K562 (cell line): Measurements from ENCODE around the gene PPP1R12B. TPM values are rescaled to one million over a fixed set of nuclear protein-coding genes. Genes with fewer than 3 reads are reported as not detected.
A peak's percentile ranks its signal among the peaks of the same experiment; 100 is the strongest.

Experiments
- ARHGAP35 ChIP-seq: fragments of 450-650 bp; IDR thresholded peaks from 2 replicates; pipeline ENCODE4 v1.6.1; 2018; ENCODE audit not compliant: partially characterized antibody
- CBFA2T3 ChIP-seq: fragments of 450-650 bp; IDR thresholded peaks from 2 replicates; pipeline ENCODE4 v1.6.1; 2017
- CHCHD3 ChIP-seq: fragments of 250-450 bp; sonication (Bioruptor Pico); IDR thresholded peaks from 2 replicates; pipeline ENCODE4 v2.1.2; 2022; ENCODE audit warnings: mild to moderate bottlenecking
- CTBP1 ChIP-seq: fragments of 450-650 bp; IDR thresholded peaks from 2 replicates; pipeline ENCODE4 v1.6.1; 2016; ENCODE audit warnings: borderline replicate concordance
- DDX20 ChIP-seq: fragments of 450-650 bp; IDR thresholded peaks from 2 replicates; pipeline ENCODE4 v1.6.1; 2016; ENCODE audit warnings: missing genetic modification characterization, low read depth, mild to moderate bottlenecking, missing compliant biosample characterization, moderate library complexity
- DNMT1 ChIP-seq: fragments of 450-650 bp; IDR thresholded peaks from 2 replicates; pipeline ENCODE4 v1.6.1; 2016; ENCODE audit warnings: antibody characterized with exemption, mild to moderate bottlenecking
- FOXP1 ChIP-seq: sonication (generic); formaldehyde crosslinking; IDR thresholded peaks from 2 replicates; pipeline ENCODE4 v1.8.0; 2022; ENCODE audit warnings: mild to moderate bottlenecking, missing genetic modification reagents
- GABPB1 ChIP-seq: sonication (generic); formaldehyde crosslinking; IDR thresholded peaks from 2 replicates; pipeline ENCODE4 v1.8.0; 2022; ENCODE audit warnings: mild to moderate bottlenecking, missing genetic modification reagents
- HNRNPLL ChIP-seq: fragments of 200-400 bp; formaldehyde crosslinking; IDR thresholded peaks from 2 replicates; pipeline ENCODE4 v1.6.1; 2017; ENCODE audit warnings: low read length, low read depth, mild to moderate bottlenecking; ENCODE audit not compliant: poor library complexity, severe bottlenecking
- HSF4 ChIP-seq: fragments of 250-450 bp; sonication (Bioruptor Pico); IDR thresholded peaks from 2 replicates; pipeline ENCODE4 v2.1.2; 2022; ENCODE audit warnings: mild to moderate bottlenecking, moderate library complexity, borderline replicate concordance
- NCOA2 ChIP-seq, 2 experiments: fragments of 450-650 bp; IDR thresholded peaks; 2 replicates each; pipeline ENCODE4 v1.6.1; 2018; ENCODE audit warnings: mild to moderate bottlenecking in 2 of 2, moderate library complexity in 1 of 2; ENCODE audit not compliant: partially characterized antibody in 2 of 2
- NR1H2 ChIP-seq: sonication (generic); formaldehyde crosslinking; IDR thresholded peaks from 2 replicates; pipeline ENCODE4 v1.4.0; 2020; ENCODE audit warnings: mild to moderate bottlenecking, missing genetic modification reagents
- PPARD ChIP-seq: fragments of 250-450 bp; sonication (Bioruptor Pico); IDR thresholded peaks from 2 replicates; pipeline ENCODE4 v1.8.0; 2022; ENCODE audit warnings: inconsistent platforms, mild to moderate bottlenecking, moderate library complexity
- SMAD1 ChIP-seq: fragments of 150-350 bp; IDR thresholded peaks from 2 replicates; pipeline ENCODE4 v1.6.1; 2014; ENCODE audit warnings: low read length, low read depth; ENCODE audit not compliant: partially characterized antibody
- SREBF2 ChIP-seq: sonication (generic); formaldehyde crosslinking; IDR thresholded peaks from 2 replicates; pipeline ENCODE4 v1.4.0; 2020; ENCODE audit warnings: mild to moderate bottlenecking, missing genetic modification reagents
- SUPT5H ChIP-seq: fragments of 450-650 bp; IDR thresholded peaks from 2 replicates; pipeline ENCODE4 v1.6.1; 2016
- TAL1 ChIP-seq: fragments of 450-650 bp; IDR thresholded peaks from 2 replicates; pipeline ENCODE4 v1.6.1; 2016; ENCODE audit warnings: mild to moderate bottlenecking
- TEAD1 ChIP-seq, 2 experiments: fragments of 450-650 bp in 1 of 2; sonication (generic) in 1 of 2; formaldehyde crosslinking; IDR thresholded peaks; 2 replicates each; pipeline versions ENCODE4 v1.4.0 to v1.8.0; 2020 to 2022; ENCODE audit warnings: mild to moderate bottlenecking in 2 of 2, missing genetic modification reagents in 1 of 2
- USF2 ChIP-seq: sonication (generic); formaldehyde crosslinking; IDR thresholded peaks from 2 replicates; pipeline ENCODE4 v1.5.0; 2020; ENCODE audit warnings: missing genetic modification reagents
- ZBTB26 ChIP-seq: fragments of 450-650 bp; formaldehyde crosslinking; IDR thresholded peaks from 2 replicates; pipeline ENCODE4 v1.4.0; 2022; ENCODE audit warnings: missing genetic modification characterization
- ZFPM2 ChIP-seq: fragments of 250-450 bp; sonication (Bioruptor Pico); IDR thresholded peaks from 2 replicates; pipeline ENCODE4 v1.5.1; 2022; ENCODE audit warnings: mild to moderate bottlenecking
- ZNF134 ChIP-seq: fragments of 250-450 bp; sonication (Bioruptor Pico); conservative IDR thresholded peaks from 2 replicates; pipeline ENCODE4 v1.4.0; 2020
- ZNF408 ChIP-seq: fragments of 250-450 bp; sonication (Bioruptor Pico); IDR thresholded peaks from 2 replicates; pipeline ENCODE4 v1.4.0; 2020; ENCODE audit warnings: low read depth, mild to moderate bottlenecking, moderate library complexity
- ZNF445 ChIP-seq: fragments of 250-450 bp; sonication (Bioruptor Pico); IDR thresholded peaks from 2 replicates; pipeline ENCODE4 v1.4.0; 2020; ENCODE audit warnings: low read depth, mild to moderate bottlenecking, moderate library complexity
- polyA plus RNA-seq, 8 experiments: library from polyadenylated mRNA; depleted of rRNA in 4 of 8; stranded (reverse) in 5 of 8; unstranded in 3 of 8; fragments of >200 nt; fragmentation: Nextera tagmentation in 2 of 8; fragmentation: Illumina TruSeq in 1 of 8; extraction: Ambion mirVana in 2 of 8; extraction: Trizol in 1 of 8; gene quantifications; 2 replicates each; pipeline versions ENCODE4 v1.2.1 to v1.2.3, GENCODE V29; 2011 to 2014; ENCODE audit warnings: inconsistent platforms in 1 of 8, missing spikeins in 1 of 8
- total RNA-seq, 7 experiments: library from RNA; depleted of rRNA in 6 of 7; stranded (reverse); fragments of >200 nt in 6 of 7; fragmentation: Illumina TruSeq in 2 of 7; extraction: Trizol in 2 of 7; gene quantifications; 2 replicates each; pipeline versions ENCODE4 v1.2.1 to v1.2.3, GENCODE V29; 2011 to 2021; ENCODE audit warnings: low replicate concordance in 1 of 7

The PPP1R12B gene
- total and polyA plus RNA-seq, 9 of the 15 experiments (the other 6 are each of a cell fraction or from before 2014, with no cell fraction given) = 0.73 to 16.9 (median 13.6) TPM

GRCh38 chr1:202551683-202552082 is 203.2 kb downstream of the PPP1R12B start (continued):
- TF ChIP-seq ZFPM2 (no peak), SREBF2 (CRISPR knock-in tag) (no peak), HNRNPLL (no peak), HSF4 (no peak), ZNF408 (CRISPR knock-in tag) (no peak), SMAD1 (no peak), ARHGAP35 (no peak), NR1H2 (CRISPR knock-in tag) (no peak), ZNF445 (CRISPR knock-in tag) (no peak), TAL1 (0 out of 2 replicates have a peak, but pooled peaks have one; percentile 21), DDX20 (no peak), ZNF134 (peak; percentile 80; the same call in 1 of the 2 replicates), NCOA2 (IDR thresholded peaks at IDR 0.05; ENCODE audit: partially characterized antibody in 2 of 2) (no peak), CBFA2T3 (peak; percentile 52), GABPB1 (no peak), CHCHD3 (CRISPR knock-in tag) (no peak), DNMT1 (no peak), PPARD (CRISPR knock-in tag) (no peak), USF2 (CRISPR knock-in tag) (no peak), CTBP1 (peak; percentile 84), ZBTB26 (CRISPR knock-in tag) (no peak), FOXP1 (no peak), TEAD1 (CRISPR knock-in tag; IDR thresholded peaks at IDR 0.05) (peak in 1 of 2 experiments; percentile 56; a peak in 1 of 4 replicates), SUPT5H (no peak)
